CD14-positive monocyte (primary cell): ENCODE measurements around the gene OSBPL8. TPM values are rescaled to one million over a fixed set of nuclear protein-coding genes. Genes with fewer than 3 reads are reported as not detected.

Experiments
- DNase-seq, 3 donors: peaks; one replicate each; pipeline ENCODE4 v3.0.0-alpha.2; 2011 to 2022
- H2AFZ ChIP-seq: 2 replicates; pipeline ENCODE4 v1.6.0; 2012; ENCODE audit warnings: mild to moderate bottlenecking, low read depth, low read length, inconsistent platforms; ENCODE audit not compliant: insufficient read depth, poor library complexity, severe bottlenecking
- H3K27ac ChIP-seq, 2 donors: 1 replicate in 1 of 2; 2 replicates in 1 of 2; pipeline ENCODE4 v1.5.1; 2012 to 2013; ENCODE audit warnings: low read length in 2 of 2, control low read depth in 1 of 2, inconsistent platforms in 1 of 2, low read depth in 1 of 2, mild to moderate bottlenecking in 1 of 2
- H3K27me3 ChIP-seq, 2 donors: one replicate each; pipeline versions ENCODE4 v1.6.0 to v1.6.1; 2011 to 2013; ENCODE audit warnings: low read length in 2 of 2; ENCODE audit not compliant: control insufficient read depth in 2 of 2, insufficient read depth in 2 of 2
- H3K36me3 ChIP-seq, 2 donors: replicated peaks in 1 of 2; 1 replicate in 1 of 2; 2 replicates in 1 of 2; pipeline versions ENCODE4 v1.5.1 to v1.6.1; 2012 to 2013; ENCODE audit warnings: low read length in 2 of 2, control low read depth in 1 of 2, inconsistent platforms in 1 of 2, mild to moderate bottlenecking in 1 of 2; ENCODE audit not compliant: insufficient read depth in 2 of 2, control insufficient read depth in 1 of 2
- H3K4me1 ChIP-seq, 2 donors: 1 replicate in 1 of 2; 2 replicates in 1 of 2; pipeline versions ENCODE4 v1.5.1 to v1.6.1; 2012 to 2013; ENCODE audit warnings: low read length in 2 of 2, control low read depth in 1 of 2, inconsistent platforms in 1 of 2, mild to moderate bottlenecking in 1 of 2, moderate library complexity in 1 of 2; ENCODE audit not compliant: insufficient read depth in 2 of 2, control insufficient read depth in 1 of 2
- H3K4me2 ChIP-seq: replicated peaks from 2 replicates; pipeline ENCODE3; 2012; ENCODE audit warnings: low read length, moderate library complexity, mild to moderate bottlenecking; ENCODE audit not compliant: poor library complexity, severe bottlenecking; ENCODE audit errors: extremely low read depth
- H3K4me3 ChIP-seq, 3 experiments: fragments of 200-600 bp in 1 of 3; sonication (generic) in 1 of 3; replicated peaks in 1 of 3; 1 replicate in 2 of 3; 2 replicates in 1 of 3; pipeline ENCODE4 v1.5.1; 2011 to 2013; ENCODE audit warnings: low read length in 3 of 3, mild to moderate bottlenecking in 3 of 3, control low read depth in 2 of 3, low read depth in 2 of 3, inconsistent platforms in 1 of 3, moderate library complexity in 1 of 3
- H3K79me2 ChIP-seq: 2 replicates; pipeline ENCODE4 v1.6.0; 2012; ENCODE audit warnings: mild to moderate bottlenecking, control low read depth, inconsistent platforms, low read length, moderate library complexity; ENCODE audit not compliant: insufficient read depth
- H3K9ac ChIP-seq: 2 replicates; pipeline ENCODE4 v1.6.0; 2017; ENCODE audit warnings: low read length, mild to moderate bottlenecking; ENCODE audit not compliant: insufficient read depth, poor library complexity, severe bottlenecking
- H3K9me3 ChIP-seq, 2 donors: replicated peaks in 1 of 2; 1 replicate in 1 of 2; 2 replicates in 1 of 2; pipeline versions ENCODE4 v1.5.1 to v1.6.1; 2012 to 2013; ENCODE audit warnings: low read length in 2 of 2, control low read depth in 1 of 2; ENCODE audit not compliant: control insufficient read depth in 1 of 2, insufficient read depth in 1 of 2
- H4K20me1 ChIP-seq: 2 replicates; pipeline ENCODE4 v1.6.0; 2012; ENCODE audit warnings: mild to moderate bottlenecking, low read length, control low read depth, moderate library complexity; ENCODE audit not compliant: insufficient read depth
- H3K27ac Mint-ChIP-seq, 7 donors: one replicate each; pipeline ENCODE4 v1.8.0; 2020; ENCODE audit warnings: mild to moderate bottlenecking in 7 of 7, mixed read lengths in 7 of 7, moderate library complexity in 6 of 7, inconsistent platforms in 2 of 7
- H3K27me3 Mint-ChIP-seq, 3 donors: one replicate each; pipeline ENCODE4 v1.8.0; 2021 to 2022; ENCODE audit warnings: low read depth in 3 of 3, mild to moderate bottlenecking in 3 of 3, mixed read lengths in 3 of 3, moderate library complexity in 3 of 3, inconsistent platforms in 1 of 3
- H3K36me3 Mint-ChIP-seq, 2 donors: one replicate each; pipeline ENCODE4 v1.8.0; 2020; ENCODE audit warnings: mixed read lengths in 2 of 2, inconsistent platforms in 1 of 2, mild to moderate bottlenecking in 1 of 2
- H3K4me1 Mint-ChIP-seq: one replicate; pipeline ENCODE4 v1.8.0; 2020; ENCODE audit warnings: mild to moderate bottlenecking, mixed read lengths
- H3K4me3 Mint-ChIP-seq, 2 donors: one replicate each; pipeline ENCODE4 v1.8.0; 2020; ENCODE audit warnings: mild to moderate bottlenecking in 2 of 2, mixed read lengths in 2 of 2, moderate library complexity in 1 of 2
- H3K9me3 Mint-ChIP-seq, 7 donors: one replicate each; pipeline ENCODE4 v1.8.0; 2020 to 2022; ENCODE audit warnings: mixed read lengths in 7 of 7, mild to moderate bottlenecking in 6 of 7, moderate library complexity in 6 of 7, inconsistent platforms in 2 of 7
- whole genome bisulfite sequencing: methylation state at CpG from one replicate; pipeline ENCODE4 v1.1.5; 2013; ENCODE audit warnings: missing lambda C conversion rate; ENCODE audit not compliant: insufficient coverage; 5-methylcytosine and 5-hydroxymethylcytosine counted together
- intact Hi-C, 2 donors: fragments of 100-400 bp; cut with micrococcal nuclease; formaldehyde crosslinking; loops; one replicate each; pipeline versions ENCODE4 v1.15.0 to v1.15.1; 2023
- polyA plus RNA-seq, 3 donors: library from polyadenylated mRNA; depleted of rRNA in 1 of 3; unstranded in 2 of 3; stranded (reverse) in 1 of 3; fragments of 300-500 nt in 2 of 3; fragments of >200 nt in 1 of 3; fragmentation: Illumina TruSeq in 2 of 3; gene quantifications; 1 replicate in 2 of 3; 2 replicates in 1 of 3; pipeline ENCODE4 v1.2.3, GENCODE V29; 2012 to 2021
- TF ChIP-seq, protein P1 (sequence below): fragments of 200-600 bp; IDR thresholded peaks from one replicate; pipeline ENCODE4 v1.8.0; 2022; ENCODE audit warnings: antibody characterized with exemption, mild to moderate bottlenecking

OSBPL8 gene
- polyA plus RNA-seq, 3 donors: 25.3 to 167 (median 147) TPM

DNA sequence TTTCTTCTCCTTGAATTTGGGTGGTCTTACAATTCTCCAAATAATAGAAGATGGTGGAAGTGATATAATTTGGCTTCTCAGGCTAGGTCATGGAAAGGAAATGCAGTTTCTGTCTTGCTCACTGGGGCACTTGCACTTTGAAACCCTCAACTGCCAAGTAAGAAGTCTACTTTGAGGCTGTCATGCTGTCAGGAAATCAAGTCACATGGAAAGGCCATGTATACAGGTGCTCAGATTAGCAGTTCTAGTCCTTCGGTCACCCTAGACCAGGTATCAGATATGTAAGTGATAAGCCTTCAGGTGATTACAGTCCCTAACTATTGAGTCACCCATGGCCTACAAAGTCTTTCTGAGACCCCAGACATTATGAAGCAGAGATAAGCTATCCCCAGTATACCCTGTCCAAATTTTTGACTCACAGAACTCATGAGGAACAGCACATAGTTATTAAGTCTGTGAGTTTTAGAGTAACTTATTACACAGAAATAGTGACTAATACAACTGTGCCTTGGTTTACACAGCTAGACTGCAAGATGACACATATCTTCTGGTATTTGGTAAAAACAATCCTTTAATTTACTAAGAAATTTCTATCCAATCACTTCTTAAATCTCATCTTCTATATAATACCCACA, 185.1 kb downstream of the OSBPL8 start:
- H3K9me3 Mint-ChIP-seq: no peaks in the 10 kb centered on the region
- H3K4me3 Mint-ChIP-seq: no peak overlapping the region
- H3K9ac ChIP-seq: no peak overlapping the region
- peaks cover 74 to 81% of the 10 kb centered on the region in 2 donors for H3K36me3 Mint-ChIP-seq
- peaks cover 3% of the 10 kb centered on the region for H3K4me1 Mint-ChIP-seq
- intact Hi-C loops: no loop called here
- H3K79me2 ChIP-seq: no peaks in the 10 kb centered on the region
- H3K27ac ChIP-seq: no peak overlapping the region
- no peak for DNase-seq
- no CpG with 5 or more reads among the region's 1 CpG for WGBS
- H3K36me3 ChIP-seq: peaks cover 83 to 95% of the 10 kb centered on the region in 2 donors
- H4K20me1 ChIP-seq: no peaks in the 10 kb centered on the region
- H2AFZ ChIP-seq: no peak overlapping the region
- no peak overlapping the region for H3K4me3 ChIP-seq
- H3K27me3 Mint-ChIP-seq: no peaks in the 10 kb centered on the region
- no peak overlapping the region for H3K4me2 ChIP-seq
- no peaks in the 10 kb centered on the region for H3K9me3 ChIP-seq
- H3K27ac Mint-ChIP-seq: peak overlapping the region in 1 of 7 donors; percentile 22
- TF ChIP-seq, protein P1, sequence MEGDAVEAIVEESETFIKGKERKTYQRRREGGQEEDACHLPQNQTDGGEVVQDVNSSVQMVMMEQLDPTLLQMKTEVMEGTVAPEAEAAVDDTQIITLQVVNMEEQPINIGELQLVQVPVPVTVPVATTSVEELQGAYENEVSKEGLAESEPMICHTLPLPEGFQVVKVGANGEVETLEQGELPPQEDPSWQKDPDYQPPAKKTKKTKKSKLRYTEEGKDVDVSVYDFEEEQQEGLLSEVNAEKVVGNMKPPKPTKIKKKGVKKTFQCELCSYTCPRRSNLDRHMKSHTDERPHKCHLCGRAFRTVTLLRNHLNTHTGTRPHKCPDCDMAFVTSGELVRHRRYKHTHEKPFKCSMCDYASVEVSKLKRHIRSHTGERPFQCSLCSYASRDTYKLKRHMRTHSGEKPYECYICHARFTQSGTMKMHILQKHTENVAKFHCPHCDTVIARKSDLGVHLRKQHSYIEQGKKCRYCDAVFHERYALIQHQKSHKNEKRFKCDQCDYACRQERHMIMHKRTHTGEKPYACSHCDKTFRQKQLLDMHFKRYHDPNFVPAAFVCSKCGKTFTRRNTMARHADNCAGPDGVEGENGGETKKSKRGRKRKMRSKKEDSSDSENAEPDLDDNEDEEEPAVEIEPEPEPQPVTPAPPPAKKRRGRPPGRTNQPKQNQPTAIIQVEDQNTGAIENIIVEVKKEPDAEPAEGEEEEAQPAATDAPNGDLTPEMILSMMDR: no peak
- H3K4me1 ChIP-seq: no peaks in the 10 kb centered on the region
- no peaks in the 10 kb centered on the region for H3K27me3 ChIP-seq

DNA sequence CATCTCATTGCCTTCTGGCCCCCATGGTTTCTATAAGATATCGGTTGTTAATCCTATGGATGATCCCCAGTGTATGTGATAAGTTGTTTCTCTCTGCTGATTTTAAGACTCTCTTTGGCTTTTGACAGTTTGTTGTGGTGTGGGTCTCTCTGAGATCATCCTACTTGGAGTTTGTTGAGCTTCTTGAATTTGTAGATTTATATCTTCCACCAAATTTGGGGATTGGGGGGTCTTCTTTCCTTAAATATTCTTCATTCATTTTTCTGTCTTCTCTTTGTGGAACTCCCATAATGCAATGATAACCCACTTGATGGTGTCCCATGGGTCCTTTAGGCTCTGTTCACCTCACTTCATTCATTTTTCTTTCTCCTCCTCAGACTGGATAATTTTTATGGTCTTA, 191.3 kb downstream of the OSBPL8 start:
- WGBS: no CpG with 5 or more reads among the region's 1 CpG
- peak overlapping the region in 1 of 7 donors; percentile 28 for H3K27ac Mint-ChIP-seq

More for the DNA sequence above, 191.3 kb downstream of the OSBPL8 start:
- H3K9me3 ChIP-seq: no peaks in the 10 kb centered on the region
- H3K4me3 Mint-ChIP-seq: no peak overlapping the region
- H3K9me3 Mint-ChIP-seq: peaks cover 0 to 8% (median 4%) of the 10 kb centered on the region in 7 donors
- no peaks in the 10 kb centered on the region for H3K4me1 ChIP-seq
- no peak for DNase-seq
- no peak overlapping the region for H3K4me2 ChIP-seq
- no peak overlapping the region for H3K4me3 ChIP-seq
- no peak overlapping the region for H3K27ac ChIP-seq
- H3K9ac ChIP-seq: no peak overlapping the region
- no peaks in the 10 kb centered on the region for H4K20me1 ChIP-seq
- H3K27me3 ChIP-seq: no peaks in the 10 kb centered on the region
- H3K36me3 ChIP-seq: peaks cover 76 to 85% of the 10 kb centered on the region in 2 donors
- no peaks in the 10 kb centered on the region for H3K4me1 Mint-ChIP-seq
- intact Hi-C loops: no loop called here
- H2AFZ ChIP-seq: no peak overlapping the region
- H3K36me3 Mint-ChIP-seq: peaks cover 81 to 88% of the 10 kb centered on the region in 2 donors
- TF ChIP-seq, protein P1: no peak
- no peaks in the 10 kb centered on the region for H3K27me3 Mint-ChIP-seq
- no peaks in the 10 kb centered on the region for H3K79me2 ChIP-seq
